ENCODE results near the gene SCNN1G. TPM values are rescaled to one million over a fixed set of nuclear protein-coding genes. Genes with fewer than 3 reads are reported as not detected.

SCNN1G gene
- total and polyA plus RNA-seq, 2 donors (not counting 1 experiment from before 2014, with no cell fraction given) = not detected

GRCh38 chr16:23156110-23156509 lies 26.4 kb upstream of the SCNN1G start:
- Histone ChIP-seq H3K4me1 (ENCODE audit: control insufficient read depth, extremely low read depth, insufficient read depth, low read length) (no peaks in the 10 kb centered on the region), H3K27ac (ENCODE audit: insufficient read depth, low read length) (no peak overlapping the region), H3K4me3 (replicated peaks in 1 of 4; ENCODE audit: control extremely low read depth in 1 of 4, insufficient read depth in 1 of 4, low read depth in 3 of 4, low read length in 4 of 4) (no peak overlapping the region), H3K4me2 (ENCODE audit: extremely low read depth, insufficient read depth, low read length) (no peak overlapping the region), H3K27me3 (ENCODE audit: control insufficient read depth, insufficient read depth, low read length) (no peaks in the 10 kb centered on the region), H4K20me1 (ENCODE audit: control insufficient read depth, extremely low read depth, insufficient read depth, low read length) (no peaks in the 10 kb centered on the region), H3K9ac (ENCODE audit: insufficient read depth, low read length) (no peak overlapping the region), H3K36me3 (ENCODE audit: control insufficient read depth, insufficient read depth, low read length) (no peaks in the 10 kb centered on the region), H2AFZ (ENCODE audit: low read length) (no peak overlapping the region), H3K9me3 (ENCODE audit: control insufficient read depth, insufficient read depth, low read depth, low read length) (no peaks in the 10 kb centered on the region), H3K79me2 (ENCODE audit: control insufficient read depth, insufficient read depth, low read length) (no peaks in the 10 kb centered on the region)
- no peak for TF ChIP-seq EZH2 (IDR thresholded peaks at IDR 0.05; ENCODE audit: low read length, missing control alignments)
- DNase-seq (ENCODE audit: low read depth in 2 of 2) = no peak

- no peaks in the 10 kb centered on the region for H3K27me3 ChIP-seq (ENCODE audit: control insufficient read depth, insufficient read depth, low read length)
- H3K4me2 ChIP-seq (ENCODE audit: extremely low read depth, insufficient read depth, low read length) = no peak overlapping the region
- H2AFZ ChIP-seq (ENCODE audit: low read length) = no peak overlapping the region
- no peak overlapping the region for H3K4me3 ChIP-seq (replicated peaks in 1 of 4; ENCODE audit: control extremely low read depth in 1 of 4, insufficient read depth in 1 of 4, low read depth in 3 of 4, low read length in 4 of 4)
- no peaks in the 10 kb centered on the region for H4K20me1 ChIP-seq (ENCODE audit: control insufficient read depth, extremely low read depth, insufficient read depth, low read length)
- no peak overlapping the region for H3K27ac ChIP-seq (ENCODE audit: insufficient read depth, low read length)
- no peak for DNase-seq (ENCODE audit: low read depth in 2 of 2)
- no peaks in the 10 kb centered on the region for H3K79me2 ChIP-seq (ENCODE audit: control insufficient read depth, insufficient read depth, low read length)
- H3K9ac ChIP-seq (ENCODE audit: insufficient read depth, low read length) = no peak overlapping the region
- H3K9me3 ChIP-seq (ENCODE audit: control insufficient read depth, insufficient read depth, low read depth, low read length) = no peaks in the 10 kb centered on the region
- no peak for TF ChIP-seq CTCF (conservative IDR thresholded peaks at IDR 0.05 in 1 of 2, IDR thresholded peaks at IDR 0.05 in 1 of 2; ENCODE audit: low read depth in 1 of 2, low read length in 2 of 2)
- no peak for TF ChIP-seq EZH2 (IDR thresholded peaks at IDR 0.05; ENCODE audit: low read length, missing control alignments)
- H3K4me1 ChIP-seq (ENCODE audit: control insufficient read depth, extremely low read depth, insufficient read depth, low read length) = no peaks in the 10 kb centered on the region
- no peaks in the 10 kb centered on the region for H3K36me3 ChIP-seq (ENCODE audit: control insufficient read depth, insufficient read depth, low read length)
These were observed 25.5 kb upstream of the SCNN1G start for GRCh38 chr16:23156946-23157460.

- no peaks in the 10 kb centered on the region for H3K36me3 ChIP-seq (ENCODE audit: control insufficient read depth, insufficient read depth, low read length)
- no peaks in the 10 kb centered on the region for H3K9me3 ChIP-seq (ENCODE audit: control insufficient read depth, insufficient read depth, low read depth, low read length)
- H3K4me1 ChIP-seq (ENCODE audit: control insufficient read depth, extremely low read depth, insufficient read depth, low read length) = no peaks in the 10 kb centered on the region
- H3K27ac ChIP-seq (ENCODE audit: insufficient read depth, low read length) = no peak overlapping the region
- DNase-seq (ENCODE audit: low read depth in 2 of 2) = no peak
- no peak overlapping the region for H3K4me3 ChIP-seq (replicated peaks in 1 of 4; ENCODE audit: control extremely low read depth in 1 of 4, insufficient read depth in 1 of 4, low read depth in 3 of 4, low read length in 4 of 4)
- H3K4me2 ChIP-seq (ENCODE audit: extremely low read depth, insufficient read depth, low read length) = no peak overlapping the region
- H2AFZ ChIP-seq (ENCODE audit: low read length) = no peak overlapping the region
- no peak for TF ChIP-seq EZH2 (IDR thresholded peaks at IDR 0.05; ENCODE audit: low read length, missing control alignments)
- TF ChIP-seq CTCF (conservative IDR thresholded peaks at IDR 0.05 in 1 of 2, IDR thresholded peaks at IDR 0.05 in 1 of 2; ENCODE audit: low read depth in 1 of 2, low read length in 2 of 2) = no peak
- H4K20me1 ChIP-seq (ENCODE audit: control insufficient read depth, extremely low read depth, insufficient read depth, low read length) = no peaks in the 10 kb centered on the region
- no peaks in the 10 kb centered on the region for H3K27me3 ChIP-seq (ENCODE audit: control insufficient read depth, insufficient read depth, low read length)
- no peaks in the 10 kb centered on the region for H3K79me2 ChIP-seq (ENCODE audit: control insufficient read depth, insufficient read depth, low read length)
- H3K9ac ChIP-seq (ENCODE audit: insufficient read depth, low read length) = no peak overlapping the region
These were observed 24.4 kb upstream of the SCNN1G start for GRCh38 chr16:23158114-23158513.

All from fibroblast of lung (primary cell).